GM18951 (cell line): ENCODE data around the gene ARHGEF16.

Experiments used
- POLR2A ChIP-seq: IDR thresholded peaks from 4 replicates; pipeline ENCODE4 v1.6.1; 2011; ENCODE audit warnings: mild to moderate bottlenecking; ENCODE audit not compliant: insufficient read length, insufficient read depth; ENCODE audit errors: extremely low read depth
- in situ Hi-C: fragments of 300-500 bp; cut with MboI; formaldehyde crosslinking; loops from one replicate; pipeline ENCODE4 v1.12.0; 2022; ENCODE audit warnings: low sequenced_read_pairs, mixed read lengths, inconsistent platforms; ENCODE audit not compliant: unreplicated experiment

The ARHGEF16 gene

DNA sequence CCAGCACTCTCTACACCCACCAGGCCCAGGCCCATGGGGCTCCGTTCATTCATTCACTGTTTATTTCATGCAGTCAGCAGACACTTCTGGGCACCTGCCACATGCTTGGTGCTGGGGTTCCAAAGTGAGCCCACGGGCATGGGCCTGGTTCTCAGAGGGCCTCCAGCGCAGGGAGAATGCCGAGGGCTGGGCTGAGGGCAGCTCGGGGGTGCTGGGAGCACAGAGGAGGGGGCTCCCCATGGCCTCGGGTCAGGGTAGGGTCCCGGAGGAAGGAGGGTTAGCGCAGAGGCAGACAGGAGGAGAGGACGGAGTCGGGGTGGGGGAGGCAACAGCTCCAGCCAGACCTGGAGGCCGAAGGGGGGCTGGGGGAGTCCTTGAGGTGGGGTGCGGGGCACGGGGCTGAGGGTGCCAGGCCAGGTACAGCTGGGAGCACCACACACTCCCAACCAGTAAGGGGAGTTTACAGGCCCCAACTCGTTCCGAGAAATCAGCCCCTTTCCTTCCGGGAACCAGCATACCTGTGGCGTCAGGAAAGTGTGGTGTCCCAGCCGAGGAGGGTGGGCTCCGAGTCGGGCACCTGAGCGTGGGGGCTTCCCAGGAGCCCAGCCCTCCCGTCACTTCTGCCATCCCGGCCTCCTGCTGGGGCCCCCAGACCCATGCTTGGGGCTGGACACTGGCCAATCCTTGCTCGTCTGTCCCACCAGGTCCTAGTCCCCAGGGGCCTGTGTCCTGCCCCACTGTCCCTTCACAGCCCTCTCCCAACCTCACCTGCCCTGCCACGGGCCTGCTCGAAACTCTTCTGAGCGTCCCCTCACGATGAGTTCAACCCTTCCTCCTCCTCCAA, 10.8 kb downstream of the ARHGEF16 start:
- TF ChIP-seq POLR2A, result no peak
- in situ Hi-C loops, result no loop called here

DNA sequence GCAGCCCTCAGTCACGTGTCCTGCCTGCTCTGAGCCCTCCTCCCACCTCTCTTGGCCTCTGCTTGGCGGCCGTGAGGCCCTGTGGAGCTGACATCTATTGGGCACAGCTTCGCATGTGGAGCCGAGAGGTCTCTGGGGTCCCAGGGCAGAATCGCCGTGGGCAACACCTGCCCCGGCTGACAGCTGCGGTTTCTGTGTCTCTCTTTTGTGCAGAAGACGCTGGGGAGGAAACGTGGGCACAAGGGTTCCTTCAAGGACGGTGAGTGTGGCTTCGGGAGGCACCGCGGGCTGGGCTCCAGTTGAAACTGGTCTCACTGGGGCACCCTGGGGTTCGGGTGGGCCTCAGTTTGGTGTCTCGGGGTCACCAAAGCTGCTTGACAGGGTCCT, 11.5 kb downstream of the ARHGEF16 start:
- no peak for TF ChIP-seq POLR2A
- in situ Hi-C loops, result no loop called here

DNA sequence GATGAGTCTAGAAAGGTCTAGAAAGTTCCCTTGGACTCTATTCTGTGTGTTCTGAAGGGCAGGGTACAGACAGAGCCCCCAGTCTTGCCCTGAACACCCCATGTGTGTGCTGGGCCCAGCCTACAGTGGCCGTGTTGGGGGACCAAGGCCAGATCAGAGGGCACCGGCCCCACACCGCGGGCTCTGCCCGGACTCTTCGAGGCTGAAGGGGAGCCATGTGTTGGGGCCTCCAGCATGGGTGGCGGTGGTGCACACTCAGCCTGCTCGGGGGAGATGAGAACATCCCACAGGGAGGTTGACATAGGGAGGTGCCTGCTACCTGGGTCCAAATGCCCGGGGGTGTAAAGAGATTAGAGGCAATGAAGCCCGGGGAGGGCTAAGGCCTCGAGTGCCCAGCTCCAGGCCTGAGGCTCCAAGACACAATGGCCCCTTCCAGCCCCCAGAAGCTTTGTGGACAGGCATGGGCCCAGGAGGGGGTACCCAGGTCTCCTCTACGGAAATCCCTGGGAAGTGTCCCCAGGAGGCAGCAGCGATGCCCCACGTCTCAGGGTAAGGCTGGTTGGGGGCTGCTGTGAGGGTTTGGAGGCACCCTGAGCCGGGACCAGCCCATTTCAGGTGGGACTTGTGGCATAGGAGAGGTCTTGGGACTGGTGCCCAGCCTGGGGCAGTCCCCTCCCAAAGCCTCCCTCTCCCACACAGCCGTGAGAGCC, 12.1 kb downstream of the ARHGEF16 start:
- in situ Hi-C loops, result no loop called here
- TF ChIP-seq POLR2A, result no peak

DNA sequence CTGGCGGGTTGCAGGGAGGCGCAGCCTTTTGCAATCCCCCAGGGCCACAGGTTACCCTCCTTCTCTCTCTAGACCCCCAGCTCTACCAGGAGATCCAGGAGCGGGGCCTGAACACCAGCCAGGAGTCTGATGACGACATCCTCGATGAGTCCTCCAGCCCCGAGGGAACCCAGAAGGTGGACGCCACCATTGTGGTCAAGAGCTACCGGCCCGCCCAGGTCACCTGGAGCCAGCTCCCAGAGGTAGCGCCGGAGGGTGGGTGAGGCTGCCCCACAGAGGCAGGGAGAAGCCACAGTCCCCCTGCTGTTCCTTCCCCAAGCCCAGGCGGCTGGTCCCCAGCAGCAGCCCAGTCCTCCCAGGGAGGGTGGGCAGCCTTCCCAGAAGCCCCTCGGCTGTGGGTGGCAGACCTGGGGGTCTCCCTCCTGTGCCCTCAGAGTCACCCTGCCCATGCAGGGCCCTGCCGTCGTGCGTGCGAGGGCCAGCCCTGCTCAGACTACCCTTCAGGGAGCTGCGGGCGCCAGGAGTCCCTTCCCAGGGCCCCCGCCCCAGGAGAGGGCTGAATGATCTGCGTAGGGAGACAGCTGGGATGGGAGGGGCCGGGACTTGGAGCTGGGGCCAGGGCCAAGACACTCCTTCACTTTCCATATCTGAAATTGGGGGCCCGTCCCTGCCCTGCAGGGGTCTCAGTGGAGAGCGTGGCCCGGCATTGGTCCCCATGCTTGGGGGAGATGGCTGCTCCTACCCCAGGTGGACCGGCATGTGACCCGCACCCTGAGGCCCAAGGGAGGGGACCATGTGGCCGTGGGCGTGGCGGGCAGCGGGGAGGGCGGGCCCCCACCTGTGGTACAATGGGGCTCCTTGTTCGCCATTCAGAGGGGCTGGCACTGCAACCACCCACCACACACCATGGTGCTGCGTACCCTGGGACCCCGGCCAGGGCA, 12.9 kb downstream of the ARHGEF16 start:
- in situ Hi-C loops, result no loop called here
- TF ChIP-seq POLR2A, result no peak

DNA sequence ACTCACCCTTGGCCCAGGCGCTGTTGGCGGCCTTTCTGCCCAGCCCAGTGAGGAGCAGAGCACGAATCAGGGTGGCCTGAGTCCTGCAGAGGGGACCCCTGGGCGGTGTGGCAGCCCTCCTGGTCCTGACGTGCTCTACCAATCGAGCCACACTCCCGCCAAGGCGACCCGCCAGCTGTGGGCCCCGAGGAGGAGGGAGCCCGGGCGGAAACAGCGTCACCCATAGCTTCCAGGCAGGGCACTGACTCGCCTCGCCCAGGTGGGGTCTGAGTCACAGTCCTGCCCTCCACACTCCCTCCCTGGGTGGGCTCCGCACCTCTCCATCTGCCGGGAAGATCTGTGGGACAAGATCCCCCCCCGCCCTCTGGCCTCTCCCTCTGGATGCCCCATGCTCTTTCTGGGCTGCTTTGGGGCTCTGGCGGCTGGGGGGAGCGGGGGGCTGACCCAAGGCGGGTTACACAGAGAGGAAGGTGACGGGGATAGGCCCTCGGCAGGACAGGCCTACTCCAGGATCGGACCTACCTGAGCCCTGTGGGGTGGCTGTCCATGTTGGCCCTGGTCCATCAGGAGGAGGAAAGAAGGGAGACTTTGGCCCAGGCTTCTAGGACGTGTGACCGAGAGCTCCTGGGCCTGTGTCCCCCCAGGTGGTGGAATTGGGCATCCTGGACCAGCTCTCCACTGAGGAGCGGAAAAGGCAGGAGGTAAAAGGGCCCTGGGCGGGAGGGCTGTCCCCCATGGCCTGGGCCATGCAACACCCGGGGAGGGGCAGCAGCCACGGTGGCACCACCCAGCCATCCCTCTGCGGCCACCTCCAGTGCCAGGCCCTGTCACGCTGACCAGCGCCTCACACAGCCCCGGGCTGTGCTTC, 14.0 kb downstream of the ARHGEF16 start:
- in situ Hi-C loops, result no loop called here
- no peak for TF ChIP-seq POLR2A

DNA sequence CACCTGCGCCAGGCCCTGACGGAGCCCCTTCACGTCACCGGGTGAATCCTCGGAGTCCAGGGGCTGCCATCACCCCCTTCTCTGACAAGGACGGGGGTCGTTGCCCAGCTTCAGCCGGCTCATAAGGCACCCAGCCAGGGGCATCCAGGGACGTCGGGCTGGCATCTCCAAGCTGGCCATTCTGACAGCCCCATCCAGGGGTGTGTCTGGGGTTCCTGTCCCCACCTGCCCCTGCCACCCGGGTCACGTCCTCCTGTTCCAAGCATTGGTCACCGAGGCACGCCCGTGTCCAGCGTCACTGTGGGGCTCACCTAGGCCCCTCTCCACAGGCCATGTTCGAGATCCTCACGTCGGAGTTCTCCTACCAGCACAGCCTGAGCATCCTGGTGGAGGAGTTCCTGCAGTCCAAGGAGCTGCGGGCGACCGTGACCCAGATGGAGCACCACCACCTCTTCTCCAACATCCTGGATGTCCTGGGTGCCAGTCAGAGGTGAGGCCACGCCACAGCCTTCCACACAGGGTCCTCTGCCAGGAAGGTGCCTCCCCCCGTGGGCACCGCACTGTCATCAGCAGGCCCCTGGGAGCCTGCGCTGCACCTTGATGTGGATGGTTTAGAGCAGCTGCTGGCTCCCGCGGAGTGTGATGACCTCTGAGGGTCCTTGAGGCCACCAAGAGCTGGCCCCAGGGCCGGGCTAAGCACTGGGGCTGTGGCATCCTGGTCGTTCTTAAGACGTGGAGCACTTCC, 14.8 kb downstream of the ARHGEF16 start:
- TF ChIP-seq POLR2A, result no peak
- in situ Hi-C loops, result no loop called here

DNA sequence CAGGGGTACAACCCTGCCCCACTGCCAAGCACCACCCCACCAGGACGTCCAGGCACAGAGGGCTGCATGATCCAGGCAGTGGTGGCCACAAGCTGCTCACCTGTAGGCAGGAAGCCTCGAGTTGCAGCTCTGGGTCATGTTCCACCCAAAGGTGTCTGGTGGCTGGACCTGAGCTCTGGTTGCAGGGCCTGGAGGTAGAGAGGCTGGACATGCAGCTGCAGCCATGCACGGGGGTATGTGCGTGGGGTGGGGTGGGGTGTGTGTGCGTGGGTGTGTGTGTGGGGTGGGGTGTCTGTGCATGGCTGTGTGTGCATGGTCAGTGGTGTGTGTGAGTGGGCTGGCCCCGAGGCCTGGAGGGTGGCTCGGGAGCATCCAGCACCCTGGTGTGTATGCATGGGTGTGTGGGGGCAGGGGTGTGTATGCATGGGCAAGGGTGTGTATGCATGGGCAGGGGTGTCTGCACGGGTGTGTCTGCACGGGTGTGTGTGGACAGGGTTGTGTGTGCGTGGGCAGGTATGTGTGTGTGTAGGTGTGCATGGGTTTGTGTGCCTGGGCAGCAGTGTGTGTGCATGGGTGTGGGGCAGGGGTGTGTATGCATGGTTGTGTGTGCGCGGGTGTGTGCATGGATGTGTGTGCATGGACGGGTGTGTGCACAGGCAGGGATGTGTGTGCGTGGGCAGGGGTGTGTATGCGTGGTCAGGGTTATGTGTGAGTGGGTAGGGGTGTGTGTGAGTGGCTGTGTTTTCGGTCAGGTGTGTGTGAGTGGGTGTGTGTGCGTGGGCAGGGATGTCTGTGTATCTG, 15.6 kb downstream of the ARHGEF16 start:
- TF ChIP-seq POLR2A, result no peak
- in situ Hi-C loops, result no loop called here

DNA sequence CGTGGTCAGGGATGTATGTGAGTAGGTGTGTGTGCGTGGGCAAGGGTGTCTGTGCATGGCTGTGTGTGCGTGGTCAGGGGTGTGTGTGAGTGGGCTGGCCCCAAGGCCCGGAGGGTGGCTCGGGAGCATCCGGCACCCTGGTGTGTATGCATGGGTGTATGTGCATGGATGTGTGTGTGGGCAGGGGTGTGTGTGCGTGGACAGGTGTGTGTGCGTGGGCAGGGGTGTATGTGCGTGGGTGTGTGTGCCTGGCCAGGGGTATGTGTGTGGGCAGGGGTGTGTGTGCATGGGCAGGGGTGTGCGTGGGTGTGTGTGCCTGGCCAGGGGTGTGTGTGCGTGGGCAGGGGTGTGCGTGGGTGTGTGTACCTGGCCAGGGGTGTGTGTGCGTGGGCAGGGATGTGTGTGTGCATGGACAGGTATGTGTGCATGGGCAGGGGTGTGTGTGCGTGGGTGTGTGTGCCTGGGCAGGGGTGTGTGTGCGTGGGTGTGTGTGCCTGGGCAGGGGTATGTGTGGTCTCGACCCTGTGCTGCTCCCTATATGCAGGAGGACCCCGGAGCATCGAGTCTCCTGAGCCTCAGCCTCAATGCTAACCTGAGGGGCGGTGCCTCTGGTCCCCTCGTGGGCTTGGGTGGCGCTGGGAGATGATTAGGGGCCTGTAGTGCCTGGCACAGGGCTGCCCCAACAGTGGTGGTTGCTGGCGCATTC, 16.3 kb downstream of the ARHGEF16 start:
- TF ChIP-seq POLR2A, result no peak
- in situ Hi-C loops, result no loop called here

DNA sequence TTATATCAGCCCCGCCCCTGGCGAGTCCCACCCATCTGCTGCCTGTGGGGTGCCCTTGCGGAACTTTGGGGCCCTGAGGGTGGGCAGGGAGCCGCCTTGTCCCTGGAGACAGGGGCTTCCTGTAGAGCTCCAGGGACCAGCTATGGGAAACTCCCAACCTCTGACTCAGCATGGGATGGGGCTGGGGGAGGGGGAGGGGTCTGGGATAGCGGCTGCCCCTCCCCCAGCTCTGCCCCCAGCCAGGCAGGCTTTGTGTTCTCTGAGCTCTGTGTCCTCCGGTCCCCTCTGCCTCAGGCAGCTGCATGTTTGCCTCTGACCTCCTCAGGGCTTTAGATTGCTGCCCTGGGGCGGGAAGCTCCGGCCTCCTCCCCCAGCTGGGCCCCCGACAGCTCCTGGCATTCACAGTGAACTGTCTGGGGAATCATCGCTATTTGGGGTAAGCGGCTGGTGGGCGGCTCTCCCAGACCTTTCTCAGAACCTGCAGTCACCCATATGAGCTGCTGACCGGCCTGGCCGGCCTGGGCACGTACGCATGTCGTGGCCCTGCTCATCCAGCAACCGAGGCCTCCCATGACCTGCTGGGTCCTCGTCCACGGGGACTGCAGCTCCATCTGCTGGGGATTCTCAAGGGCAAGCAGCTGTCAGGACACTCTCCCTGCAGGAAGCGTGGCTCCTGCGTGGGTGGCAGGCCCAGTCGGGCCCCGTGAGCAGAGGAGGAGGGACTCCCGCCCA, 17.1 kb downstream of the ARHGEF16 start:
- no peak for TF ChIP-seq POLR2A
- in situ Hi-C loops, result no loop called here
